ENCODE measurements around the gene SUN5.

Gene SUN5

DNA sequence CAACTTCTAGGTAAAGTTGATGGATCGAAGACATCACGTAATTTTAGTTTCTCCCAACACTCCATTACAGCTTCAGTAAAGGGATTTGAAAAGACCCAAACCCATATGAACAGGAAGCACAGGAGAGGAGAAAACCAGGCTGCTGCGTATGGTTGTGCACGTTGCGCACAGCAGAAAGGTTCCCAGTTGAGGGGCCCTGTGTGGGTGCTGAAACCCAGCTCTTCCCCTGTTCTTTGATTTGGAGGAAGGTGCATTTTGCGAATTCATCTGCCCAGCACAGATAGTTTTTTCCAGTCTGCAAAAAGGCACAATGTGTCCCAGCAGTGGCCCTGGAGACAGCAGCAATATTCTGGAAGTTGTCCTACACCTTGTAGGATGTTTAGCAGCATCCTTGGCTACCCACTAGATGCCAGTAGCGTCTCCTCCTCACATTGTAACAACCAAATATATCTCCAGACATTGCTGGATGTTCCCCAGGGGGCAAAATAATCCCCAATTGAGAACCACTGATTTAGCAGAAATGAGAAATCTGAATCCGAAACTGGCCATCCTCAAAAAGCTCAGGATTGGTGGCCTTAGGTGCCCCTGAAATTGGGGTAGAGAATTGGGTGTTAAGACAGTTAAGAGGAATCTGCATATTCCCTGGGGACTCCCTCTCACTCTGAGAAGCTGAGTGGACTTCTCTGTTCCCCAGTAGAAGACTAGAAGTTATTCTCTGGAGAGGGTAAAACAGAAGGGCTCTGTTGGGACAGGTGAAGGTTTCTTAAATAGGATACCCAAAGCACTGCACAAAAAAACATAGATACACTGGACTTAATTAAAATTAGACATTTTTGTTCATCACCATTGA, 12.2 kb downstream of the SUN5 start:
- no peak for DNase-seq

GRCh38 chr20:32991383-32991782, 12.8 kb downstream of the SUN5 start:
- DNase-seq, result no peak

DNA sequence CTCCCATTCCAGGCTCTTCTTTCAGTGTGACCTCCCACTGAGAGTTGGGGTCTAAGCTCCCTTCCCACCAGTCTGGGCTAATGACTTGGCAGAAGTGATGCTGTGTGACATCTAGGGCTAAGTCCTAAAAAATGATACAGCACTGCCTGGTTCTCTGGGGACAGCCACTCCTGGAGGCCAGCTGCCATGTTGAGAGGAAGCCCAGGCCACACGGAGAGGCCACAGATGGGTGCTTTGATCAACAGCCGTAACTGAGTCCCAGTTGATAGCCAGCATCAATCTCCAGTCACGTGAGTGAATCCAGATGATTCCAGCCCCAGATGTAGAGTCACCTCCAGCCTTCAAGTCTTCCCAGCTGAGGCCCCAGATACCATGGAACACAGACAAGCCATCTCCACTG, 13.8 kb downstream of the SUN5 start:
- DNase-seq, result no peak

DNA sequence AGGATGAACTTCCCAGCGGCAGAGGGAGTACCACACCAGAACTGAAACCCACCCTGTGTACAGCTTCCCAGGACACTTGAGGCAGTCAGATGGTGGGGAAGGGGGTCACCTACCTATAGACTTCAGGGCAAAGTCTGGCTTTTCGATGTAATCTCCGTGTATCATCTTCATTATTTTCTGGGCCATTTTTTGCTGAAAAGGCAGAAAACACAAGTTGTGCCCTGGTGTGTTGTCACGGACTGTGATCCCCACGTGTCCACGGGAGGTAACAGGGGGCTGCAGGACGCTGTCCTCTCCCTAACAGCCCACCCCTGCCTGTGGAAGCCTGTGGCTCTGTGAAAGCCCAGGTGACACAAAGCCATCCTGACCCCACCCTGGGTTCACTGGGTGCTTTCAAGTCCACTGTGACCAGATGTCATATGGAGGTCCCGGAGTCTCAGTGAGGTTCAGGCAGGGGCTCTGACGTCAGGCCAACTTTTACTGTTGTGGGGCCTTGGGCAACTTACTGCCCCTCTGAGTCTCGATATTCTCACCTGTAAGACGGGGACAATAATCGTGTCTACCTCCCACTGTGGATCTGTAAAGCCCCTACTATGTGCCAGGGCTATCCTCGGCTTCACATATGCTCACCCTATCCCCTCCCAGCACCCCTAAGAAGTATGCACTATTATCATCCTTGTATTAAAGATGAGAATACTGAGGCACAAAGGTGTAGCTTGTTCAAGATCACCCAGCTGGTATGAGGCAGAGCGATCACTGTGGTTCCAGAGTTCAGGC, 14.5 kb downstream of the SUN5 start:
- no peak for DNase-seq

- no peak for DNase-seq
Measured at GRCh38 chr20:32988008-32988407, 16.2 kb downstream of the SUN5 start.

- no peak for DNase-seq
Measured at GRCh38 chr20:32987044-32987825, 17.0 kb downstream of the SUN5 start.

- DNase-seq, result no peak
Measured at GRCh38 chr20:32986331-32986966, 17.8 kb downstream of the SUN5 start.

GRCh38 chr20:32985596-32985995, 18.6 kb downstream of the SUN5 start:
- DNase-seq, result no peak

DNA sequence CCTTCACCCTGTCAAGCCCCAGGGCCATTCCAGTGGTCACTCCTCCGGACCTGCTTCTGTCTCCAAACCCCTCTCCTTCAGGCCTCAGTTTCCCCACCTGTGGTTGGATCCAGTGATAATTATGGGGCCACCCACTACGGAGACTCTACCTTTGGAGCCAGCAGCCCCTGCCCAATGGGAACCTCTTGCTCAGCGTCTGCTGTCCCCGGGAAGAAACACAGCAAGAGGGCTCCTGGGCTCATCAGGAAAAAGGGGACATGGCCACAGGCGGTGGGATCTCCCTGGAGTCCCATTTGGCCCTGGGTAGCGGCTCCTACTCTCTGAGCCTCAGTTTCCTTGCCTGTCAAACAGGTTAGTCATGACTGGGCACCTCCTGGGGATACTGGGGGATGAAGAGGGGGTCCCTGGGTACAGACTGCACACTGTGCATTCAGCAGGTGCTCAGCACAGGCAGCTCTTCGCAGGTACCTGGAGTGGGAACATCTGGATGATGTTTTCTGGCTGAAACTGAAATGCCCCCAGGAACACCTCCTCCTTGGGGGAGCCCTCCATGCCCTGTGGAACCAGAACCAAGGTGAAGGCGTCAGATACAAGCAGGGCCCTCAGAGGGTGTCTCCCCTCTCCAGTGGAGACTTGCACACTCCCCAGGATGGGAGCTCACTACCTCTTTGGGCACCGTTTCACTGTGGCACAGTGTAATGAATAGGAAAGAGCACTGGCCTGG, 19.4 kb downstream of the SUN5 start:
- DNase-seq, result no peak

GRCh38 chr20:32984196-32984595, 20.0 kb downstream of the SUN5 start:
- no peak for DNase-seq

GRCh38 chr20:32983459-32984112, 20.6 kb downstream of the SUN5 start:
- no peak for DNase-seq

- peak; percentile 76 for DNase-seq
Measured at GRCh38 chr20:32982617-32983458, 21.4 kb downstream of the SUN5 start.

DNA sequence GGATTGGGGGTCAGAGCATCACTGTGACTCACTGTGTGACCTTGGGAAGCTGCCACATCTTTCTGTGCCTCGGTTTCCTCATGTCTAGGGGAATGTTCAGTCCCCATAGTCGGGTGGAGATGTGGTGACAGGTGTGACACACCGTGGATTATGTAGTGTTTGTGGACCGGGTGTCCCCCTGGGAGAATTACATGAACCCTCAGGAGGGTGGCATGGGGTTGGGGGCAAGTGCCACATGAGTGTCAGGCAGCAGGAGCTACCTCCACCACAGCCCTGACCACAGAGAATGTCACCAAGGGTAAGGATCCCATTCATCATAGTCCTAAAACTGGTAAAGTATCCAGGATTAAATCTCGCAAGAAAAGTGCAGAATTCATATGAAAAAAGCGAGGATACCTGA, 23.2 kb downstream of the SUN5 start:
- no peak for DNase-seq

DNA sequence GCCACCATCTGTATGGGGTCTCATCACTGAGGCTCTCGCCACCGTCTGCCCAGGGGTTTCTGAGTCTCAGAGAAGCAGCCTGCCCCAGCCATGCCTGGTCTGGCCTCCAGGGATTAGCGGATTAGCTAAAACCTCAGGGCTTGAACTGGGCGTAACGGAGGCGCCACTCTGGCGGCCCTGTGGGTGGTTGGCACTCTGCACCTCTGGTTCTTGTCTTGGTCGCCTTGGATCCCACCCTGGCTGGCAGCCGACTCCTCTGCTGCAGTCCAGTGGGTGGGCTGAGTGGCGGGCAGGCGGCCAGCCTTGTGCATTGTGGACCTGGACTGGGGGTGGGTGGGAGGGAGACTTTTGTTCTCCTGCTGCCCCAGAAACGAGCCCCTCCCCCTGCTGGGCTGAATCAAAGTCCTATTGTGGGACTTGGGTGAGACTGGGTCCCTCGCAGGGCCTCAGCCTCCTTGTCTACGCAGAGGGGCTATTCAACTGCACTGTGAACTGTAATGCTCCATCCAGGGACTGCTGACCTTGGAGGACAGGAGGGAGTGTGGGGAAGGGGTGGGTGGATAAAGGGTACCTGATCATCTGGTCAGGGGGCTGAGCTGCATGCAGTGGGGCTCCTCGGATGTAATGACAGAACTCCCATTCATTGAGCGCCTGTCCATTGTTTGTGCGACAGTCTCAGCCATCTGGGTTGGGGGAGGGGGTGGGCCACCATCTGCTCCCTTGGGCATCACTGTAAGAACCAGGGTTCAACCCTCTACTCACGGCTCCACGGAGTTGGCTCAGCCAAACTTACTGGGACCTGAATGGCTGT, 23.9 kb downstream of the SUN5 start:
- DNase-seq, result peak; percentile 93

- DNase-seq, result no peak
Measured at GRCh38 chr20:32979201-32979998, 24.8 kb downstream of the SUN5 start.

DNA sequence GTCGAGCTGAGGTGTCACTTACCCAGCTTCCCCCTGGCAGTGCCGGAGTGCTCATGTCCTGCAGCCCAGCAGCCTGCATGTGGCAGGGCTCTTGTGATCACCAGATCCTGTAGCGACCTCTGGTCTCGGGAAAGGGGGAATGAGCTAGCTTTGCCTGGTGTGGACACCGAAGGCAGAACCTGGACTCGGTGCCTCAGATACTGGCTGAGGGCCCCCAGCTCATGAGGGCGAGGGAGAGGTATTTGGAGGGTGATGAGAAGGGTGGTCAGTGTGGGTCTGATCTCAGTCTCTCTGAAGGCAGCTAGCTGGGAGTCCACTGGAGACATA, 26.3 kb downstream of the SUN5 start:
- no peak for DNase-seq

DNA sequence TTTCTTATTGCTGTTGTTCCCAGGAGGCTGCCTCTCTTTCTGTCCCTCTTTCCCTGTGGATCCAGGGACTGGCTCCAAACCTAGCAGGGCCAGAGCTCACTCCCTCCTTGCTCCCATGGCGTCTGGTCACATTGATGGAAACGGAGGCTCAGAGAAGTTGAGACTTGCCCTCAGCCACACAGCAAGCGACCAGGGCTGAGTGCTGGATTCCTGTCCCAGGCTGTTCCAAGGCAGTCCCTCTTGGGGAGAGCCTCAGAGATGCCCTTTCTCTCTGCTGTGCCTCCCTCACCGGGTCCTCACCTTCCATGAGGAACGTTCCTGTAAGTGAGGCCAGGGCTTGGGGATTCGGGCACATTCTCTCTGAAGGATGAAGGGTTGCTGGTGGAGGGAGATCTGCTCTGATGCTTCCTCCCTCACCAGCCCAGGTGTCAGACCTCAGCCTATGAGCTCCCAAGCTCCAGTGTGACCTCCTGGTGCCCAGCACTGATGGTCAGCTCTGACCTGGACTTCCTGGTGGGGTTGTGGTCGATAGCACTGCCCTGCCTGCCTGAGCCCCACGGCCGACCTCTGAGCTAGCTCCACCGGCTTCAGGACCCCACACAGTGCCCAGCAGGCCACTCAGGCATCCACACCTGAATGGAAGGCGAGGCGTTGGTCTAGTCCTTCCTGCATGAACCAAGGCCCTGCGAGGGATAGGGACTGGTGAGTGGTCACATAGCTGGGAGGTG, 26.8 kb downstream of the SUN5 start:
- no peak for DNase-seq

GRCh38 chr20:32976746-32977145, 27.5 kb downstream of the SUN5 start:
- no peak for DNase-seq

Data from NCI-H1092 (cell line).